HL-60 (cell line): ENCODE data around the gene MYORG.

Experiments used
- DNase-seq, 2 experiments: peaks; one replicate each; pipeline ENCODE4 v3.0.0-alpha.2; 2010 to 2020; ENCODE audit warnings: low read depth in 1 of 2, low spot score in 1 of 2
- H3K27ac ChIP-seq: fragments of 250-450 bp; sonication (Bioruptor Pico); replicated peaks from 2 replicates; pipeline ENCODE4 v1.5.1; 2020; ENCODE audit warnings: mild to moderate bottlenecking, moderate library complexity
- H3K27me3 ChIP-seq: fragments of 250-450 bp; sonication (Bioruptor Pico); 2 replicates; pipeline ENCODE4 v1.5.1; 2021; ENCODE audit warnings: mild to moderate bottlenecking, moderate library complexity; ENCODE audit not compliant: insufficient read depth, poor library complexity, severe bottlenecking
- H3K4me3 ChIP-seq: replicated peaks from 2 replicates; pipeline ENCODE4 v1.5.1; 2011; ENCODE audit warnings: mild to moderate bottlenecking, control low read depth, low read length; ENCODE audit not compliant: insufficient read depth
- CTCF ChIP-seq: IDR thresholded peaks from one replicate; pipeline ENCODE4 v1.5.1; 2011; ENCODE audit warnings: low read length, control low read depth, inconsistent platforms; ENCODE audit not compliant: insufficient read depth
- GABPA ChIP-seq: IDR thresholded peaks from 2 replicates; pipeline ENCODE4 v1.6.1; 2012; ENCODE audit warnings: low read depth
- POLR2AphosphoS5 ChIP-seq: IDR thresholded peaks from 2 replicates; pipeline ENCODE4 v1.6.1; 2012; ENCODE audit warnings: low read depth
- REST ChIP-seq: IDR thresholded peaks from 2 replicates; pipeline ENCODE4 v1.6.1; 2012; ENCODE audit warnings: low read depth; ENCODE audit not compliant: insufficient replicate concordance
- SPI1 ChIP-seq: IDR thresholded peaks from 2 replicates; pipeline ENCODE4 v1.6.1; 2012; ENCODE audit warnings: low read depth, mild to moderate bottlenecking, borderline replicate concordance

The MYORG gene

DNA sequence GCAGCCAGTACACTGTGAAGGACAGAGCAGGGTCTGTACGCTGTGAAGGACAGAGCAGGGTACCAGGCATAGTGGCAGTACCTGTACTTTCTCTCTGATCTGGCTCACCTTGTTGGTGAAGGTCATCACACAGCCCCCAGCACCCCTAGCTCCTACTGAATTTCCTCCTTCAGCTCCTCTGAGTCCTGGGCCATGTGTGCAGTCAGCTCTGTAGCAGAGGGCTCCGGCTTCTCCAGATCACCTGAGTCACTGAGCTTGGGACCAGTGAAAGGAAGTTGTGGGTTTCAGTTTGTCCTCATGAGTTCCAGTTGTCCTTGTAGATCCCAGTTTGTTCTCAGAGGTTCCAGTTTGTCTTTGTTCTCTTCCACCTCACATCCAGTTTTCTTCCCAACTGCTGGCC is 41.8 kb downstream of the MYORG start:
- no peak overlapping the region for H3K27ac ChIP-seq
- no peaks in the 10 kb centered on the region for H3K27me3 ChIP-seq
- H3K4me3 ChIP-seq = no peak overlapping the region
- no peak for DNase-seq
- TF ChIP-seq CTCF (no peak), SPI1 (no peak), GABPA (no peak), REST (no peak), POLR2AphosphoS5 (no peak)

DNA sequence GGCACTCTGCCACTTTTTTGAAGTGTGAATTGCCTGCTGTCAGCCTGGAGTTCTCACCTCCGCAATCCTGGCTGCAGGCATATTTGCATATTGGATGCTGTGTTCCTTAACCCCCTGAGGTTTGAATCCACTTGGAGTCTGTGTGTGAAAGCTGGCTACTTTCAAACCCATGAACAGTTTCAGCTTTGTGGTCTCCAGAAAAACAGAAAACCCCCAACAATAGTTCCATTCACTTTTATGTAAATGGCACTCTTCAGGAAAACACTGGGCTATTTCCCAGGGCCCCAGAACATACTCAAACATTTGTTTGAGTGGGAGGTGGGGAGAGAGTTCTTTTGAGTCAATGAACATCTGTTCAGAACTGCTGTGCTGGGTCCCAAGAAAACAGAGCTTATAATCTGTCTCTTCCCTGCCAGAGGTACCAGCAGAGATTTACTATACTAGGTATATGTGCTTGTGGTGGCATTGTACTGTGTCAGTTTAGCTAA is 42.3 kb downstream of the MYORG start:
- TF ChIP-seq GABPA (no peak), SPI1 (no peak), REST (no peak), POLR2AphosphoS5 (no peak), CTCF (no peak)
- Histone ChIP-seq H3K27me3 (no peaks in the 10 kb centered on the region), H3K27ac (no peak overlapping the region), H3K4me3 (no peak overlapping the region)
- DNase-seq = no peak

- no peaks in the 10 kb centered on the region for H3K27me3 ChIP-seq
- H3K4me3 ChIP-seq = no peak overlapping the region
- no peak for DNase-seq
- no peak for TF ChIP-seq CTCF
- no peak for TF ChIP-seq GABPA
- no peak for TF ChIP-seq REST
- no peak for TF ChIP-seq POLR2AphosphoS5
- no peak for TF ChIP-seq SPI1
- no peak overlapping the region for H3K27ac ChIP-seq
Observed at GRCh38 chr9:34333836-34334235, 42.9 kb downstream of the MYORG start.
